ENCODE measurements around the gene CTXN3.

The CTXN3 gene

GRCh38 chr5:127649018-127649439, at the start of gene CTXN3:
Gene CTXN3 (plus strand): TSS chr5:127649082. CDS start chr5:127657522, 8,440 bp downstream.
- DNase-seq = no peak

- DNase-seq = no peak
These were observed 49.6 kb upstream of the CTXN3 start for GRCh38 chr5:127599320-127599719.

DNA sequence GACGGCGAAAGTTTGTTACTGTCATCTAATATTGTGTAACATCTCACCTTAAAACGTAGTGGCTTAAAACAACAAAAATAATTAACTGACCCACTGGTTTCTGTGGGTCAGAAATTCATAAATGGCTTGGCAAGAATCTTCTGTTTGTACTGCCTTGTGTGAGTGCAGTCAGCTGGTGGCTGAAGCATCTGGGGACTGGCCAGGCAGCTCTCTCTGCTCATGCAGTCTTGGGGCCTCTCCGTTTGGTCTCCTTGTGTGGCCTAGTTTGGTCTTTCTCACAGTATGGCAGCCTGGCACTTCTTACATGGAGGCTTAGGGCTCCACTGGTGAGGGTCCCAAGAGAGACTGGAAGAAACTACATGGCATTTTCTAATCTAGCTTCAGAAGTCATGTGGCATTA, 49.0 kb upstream of the CTXN3 start:
- DNase-seq = no peak

DNA sequence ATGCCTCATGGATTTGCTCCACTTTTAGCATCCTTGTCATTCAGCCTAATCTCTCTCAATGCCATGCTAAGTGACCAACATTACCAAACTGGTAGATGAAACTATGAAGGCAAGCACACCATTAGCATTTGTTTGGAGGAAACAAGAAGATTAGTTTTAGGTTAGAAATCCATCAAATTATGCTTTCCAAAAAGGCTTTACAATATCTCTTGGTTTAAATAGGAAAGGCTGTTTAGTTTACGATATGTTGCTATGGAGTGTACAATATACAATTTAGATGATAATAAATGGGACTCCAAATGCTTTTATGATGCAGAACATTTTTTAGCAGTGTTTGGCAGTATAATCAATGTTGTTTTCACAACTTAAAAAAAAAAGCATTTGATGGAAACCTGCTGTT, 47.8 kb upstream of the CTXN3 start:
- no peak for DNase-seq

GRCh38 chr5:127601601-127602000, 47.3 kb upstream of the CTXN3 start:
- DNase-seq = no peak

DNA sequence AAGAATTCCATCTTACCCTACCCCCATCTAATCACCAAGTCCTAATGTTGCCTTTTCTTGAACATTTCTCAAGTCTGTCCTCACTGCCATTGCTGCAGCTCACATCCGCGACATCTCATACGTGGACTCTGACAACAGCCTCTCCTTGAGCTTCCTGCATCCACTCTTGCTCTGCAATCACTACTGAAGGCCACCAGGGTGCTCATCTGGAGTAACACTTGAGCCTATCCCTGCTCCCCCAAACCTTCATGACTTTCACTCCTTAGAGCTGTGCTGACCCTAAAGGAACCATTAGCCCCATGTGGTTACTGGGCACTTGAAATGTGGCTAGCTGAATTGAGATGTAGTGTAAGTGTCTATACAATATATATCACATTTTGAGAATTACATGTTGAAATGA, 46.4 kb upstream of the CTXN3 start:
- DNase-seq = no peak

- DNase-seq = no peak
These were observed 45.7 kb upstream of the CTXN3 start for GRCh38 chr5:127602896-127603844.

DNA sequence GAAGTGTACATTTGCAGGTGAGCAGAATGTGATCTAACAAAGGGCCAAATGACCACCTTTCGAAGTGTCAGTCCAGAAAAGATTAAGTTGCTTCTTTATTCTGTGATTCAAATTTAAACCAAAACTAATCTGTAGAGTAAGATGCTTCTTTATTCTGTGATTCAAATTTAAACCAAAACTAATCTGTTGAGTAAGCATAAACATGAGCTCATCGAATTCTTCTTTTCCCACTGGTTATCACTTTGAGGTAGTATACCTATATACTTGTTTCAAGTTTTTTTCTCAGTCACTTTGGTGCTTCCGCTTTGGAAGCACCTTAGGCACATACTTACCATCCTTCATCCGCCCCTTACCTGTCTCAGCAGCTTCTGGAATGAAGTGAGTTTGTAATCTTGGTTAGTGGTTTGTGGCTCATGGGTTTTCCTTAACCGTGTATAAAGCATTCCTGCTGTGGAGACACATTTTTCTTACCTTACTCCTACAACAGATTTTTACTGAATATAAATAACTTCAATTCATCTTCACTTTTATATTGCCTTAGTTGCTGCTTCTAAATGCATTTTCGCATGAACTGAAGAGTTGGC, 40.7 kb upstream of the CTXN3 start:
- DNase-seq = no peak

DNA sequence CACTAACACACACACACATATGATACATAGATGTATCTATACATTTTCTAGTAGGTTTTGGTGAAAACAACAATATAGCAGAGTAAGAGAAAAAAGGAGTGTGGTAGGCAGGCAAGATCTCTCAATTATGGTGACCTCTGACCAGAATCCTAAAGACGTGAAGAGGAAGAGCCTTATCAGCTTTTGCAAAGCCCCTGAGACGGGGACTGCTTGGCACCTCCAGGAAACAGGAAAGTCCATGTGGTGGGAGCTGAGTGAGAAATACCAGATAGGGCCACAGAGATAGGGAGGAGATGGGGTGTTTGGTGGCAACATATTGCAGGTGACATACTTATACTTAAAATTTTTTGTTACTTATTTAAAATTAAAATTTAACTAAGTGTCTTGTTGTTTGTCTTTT, 39.9 kb upstream of the CTXN3 start:
- DNase-seq = no peak

DNA sequence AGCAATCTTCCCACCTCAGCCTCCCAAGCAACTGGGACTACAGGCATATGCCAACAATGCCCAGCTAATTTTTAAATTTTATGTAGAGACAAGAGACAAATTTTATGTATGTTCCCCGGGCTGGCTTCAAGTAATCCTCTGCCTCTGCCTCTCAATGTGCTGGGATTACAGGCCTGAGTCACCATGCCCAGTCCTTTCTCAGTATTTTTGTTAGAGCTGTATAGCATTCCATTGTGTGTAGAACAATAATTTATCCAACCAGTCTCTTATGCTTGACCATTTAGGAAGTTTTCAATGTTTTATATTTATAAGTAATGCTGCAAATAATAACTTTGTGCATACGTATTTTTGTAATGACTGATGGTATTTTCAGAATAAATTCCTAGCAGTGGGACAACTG, 38.9 kb upstream of the CTXN3 start:
- no peak for DNase-seq

DNA sequence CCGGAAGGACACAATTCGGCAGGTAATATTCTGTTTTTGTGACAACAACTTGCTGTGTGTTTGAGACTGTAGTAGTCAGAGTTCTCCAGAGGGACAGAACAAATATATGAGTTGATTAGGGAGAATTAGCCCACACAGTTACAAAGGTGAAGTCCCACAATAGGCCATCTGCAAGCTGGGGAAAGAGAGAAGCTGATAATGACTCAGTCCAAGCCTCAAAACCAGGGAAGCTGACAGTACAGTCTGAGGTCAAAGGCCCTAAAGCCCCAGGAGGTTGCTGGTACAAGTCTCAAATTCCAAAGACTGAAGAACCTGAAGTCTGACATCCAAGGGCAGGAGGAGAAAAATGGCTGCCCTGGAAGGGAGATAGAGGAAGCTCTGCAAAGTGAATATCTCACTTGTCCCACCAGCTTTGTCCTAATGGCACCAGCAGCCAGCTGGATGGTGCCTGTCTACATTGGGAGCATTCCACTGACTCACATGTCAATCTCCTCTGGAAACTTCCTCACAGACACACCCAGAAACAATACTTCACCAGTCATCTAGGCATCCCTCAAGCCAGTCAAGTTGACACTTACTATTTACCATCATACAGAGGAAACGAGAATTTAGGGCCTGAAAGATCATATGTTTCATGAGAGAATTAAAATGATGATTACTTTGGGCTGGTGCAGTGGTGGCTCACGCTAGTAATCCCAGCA, 36.3 kb upstream of the CTXN3 start:
- no peak for DNase-seq

DNA sequence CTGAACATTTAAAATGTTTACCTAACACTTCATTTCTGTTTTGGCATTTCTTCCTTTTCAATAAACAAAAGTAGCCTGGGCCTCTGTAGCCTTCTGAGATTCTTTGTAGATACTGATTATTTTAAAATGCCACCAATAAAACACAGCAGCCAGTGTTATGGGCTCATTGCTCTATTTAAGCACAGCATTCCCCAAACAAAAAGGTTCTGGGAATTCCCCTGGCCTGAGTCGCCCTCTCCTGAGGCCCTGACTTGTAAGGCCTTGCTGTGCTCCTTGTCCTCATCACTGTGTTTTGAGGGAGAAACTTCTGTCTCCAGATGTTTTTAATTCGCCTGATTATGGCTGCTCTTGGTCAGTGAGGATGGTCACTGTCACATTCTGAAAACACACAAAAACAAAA, 33.0 kb upstream of the CTXN3 start:
- no peak for DNase-seq

DNA sequence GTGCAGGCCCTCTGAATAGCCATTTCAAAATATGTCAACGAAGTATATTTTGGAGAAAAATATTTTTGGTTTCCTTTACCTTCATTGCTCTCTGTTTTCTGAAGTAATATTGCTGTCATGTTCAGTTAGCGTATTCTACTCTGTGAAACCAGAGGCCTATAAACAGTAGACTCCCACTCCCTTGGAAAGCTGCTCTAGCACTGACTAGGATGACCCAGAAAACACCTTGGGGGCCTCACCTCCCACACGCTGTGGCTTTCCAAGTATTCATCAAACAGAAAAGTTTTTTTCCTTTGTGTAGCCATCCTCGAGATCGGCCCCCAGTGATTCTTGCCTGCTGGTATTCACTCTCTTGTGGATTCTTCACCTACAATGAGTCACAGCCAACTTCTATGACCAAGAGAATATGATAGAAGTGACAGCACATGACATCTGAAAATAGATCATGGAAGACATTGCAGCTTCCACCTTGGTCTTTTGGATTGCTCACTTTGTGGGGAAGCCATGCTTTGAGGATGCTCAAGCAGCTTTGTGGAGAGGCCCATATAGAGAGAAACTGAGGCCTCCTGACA, 28.9 kb upstream of the CTXN3 start:
- no peak for DNase-seq

DNA sequence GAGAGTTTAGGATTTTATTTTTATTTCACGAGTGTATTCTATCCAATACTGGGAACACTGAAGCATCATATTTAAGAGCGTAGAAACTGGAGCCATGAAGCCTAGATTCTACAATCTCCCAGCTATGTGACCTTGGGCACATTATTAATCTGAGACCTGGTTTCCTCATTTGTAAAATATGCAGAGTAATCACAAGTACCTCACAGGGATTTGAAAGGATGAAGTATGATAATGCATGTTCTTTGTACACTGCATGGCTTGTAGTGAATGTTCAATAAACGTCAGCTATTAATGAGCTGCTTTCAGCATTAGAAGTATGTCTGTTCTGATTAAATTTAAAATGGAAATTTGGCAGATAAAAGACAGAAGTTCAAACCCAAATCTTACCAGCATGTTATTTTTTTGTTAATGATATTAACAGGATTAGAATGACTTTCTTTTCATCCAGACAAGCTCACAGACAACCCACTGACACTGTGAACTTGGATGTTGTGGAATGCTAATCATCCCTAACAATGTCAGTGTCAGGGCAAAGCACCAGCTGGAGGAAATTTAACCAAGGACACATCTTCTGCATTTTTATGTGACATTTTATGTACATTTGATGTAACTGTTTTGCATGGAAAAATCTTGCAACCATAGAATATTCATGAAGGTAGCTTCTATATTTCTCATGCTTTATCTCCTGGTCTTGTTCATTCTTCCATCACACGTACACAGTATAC, 27.1 kb upstream of the CTXN3 start:
- no peak for DNase-seq

DNA sequence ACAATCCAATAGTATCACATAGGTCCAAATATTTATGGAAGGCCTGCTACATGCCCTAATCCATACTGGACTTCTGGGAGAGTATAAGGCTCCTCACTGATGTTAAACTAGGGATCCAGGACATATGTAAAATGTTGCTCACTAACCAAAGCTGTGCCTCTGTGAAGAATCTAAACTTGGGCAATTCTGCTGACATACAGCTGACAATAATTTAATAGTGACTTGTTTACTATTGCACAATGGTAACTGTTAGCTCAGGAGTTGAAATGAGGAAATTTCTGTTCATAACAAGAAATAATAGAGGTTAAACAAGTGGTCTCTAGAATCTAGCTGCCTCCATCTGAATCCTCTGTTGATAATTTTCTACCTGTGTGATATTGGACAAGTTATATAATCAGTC, 14.9 kb upstream of the CTXN3 start:
- DNase-seq = no peak

- no peak for DNase-seq
These were observed 9.1 kb upstream of the CTXN3 start for GRCh38 chr5:127639828-127640227.

GRCh38 chr5:127642949-127643348, 5.9 kb upstream of the CTXN3 start:
- no peak for DNase-seq

GRCh38 chr5:127643607-127644006, 5.3 kb upstream of the CTXN3 start:
- no peak for DNase-seq

- no peak for DNase-seq
These were observed 3.6 kb upstream of the CTXN3 start for GRCh38 chr5:127645300-127645726.

- DNase-seq = no peak
These were observed 1.4 kb upstream of the CTXN3 start for GRCh38 chr5:127647361-127647958.

GRCh38 chr5:127650022-127650421, 1.1 kb downstream of the CTXN3 start:
- DNase-seq = no peak

GRCh38 chr5:127650649-127651048, 1.8 kb downstream of the CTXN3 start:
- DNase-seq = no peak
